ENCODE results near the gene F12. TPM values are rescaled to one million over a fixed set of nuclear protein-coding genes. Genes with fewer than 3 reads are reported as not detected.
A peak's percentile ranks its signal among the peaks of the same experiment; 100 is the strongest.
"Not testable (repeated sequence)": the region's sequence is repeated elsewhere in the genome, so short reads cannot be mapped to it uniquely, and the experiment has no call there.

Gene F12
- total and polyA plus RNA-seq, 2 donors (not counting 1 experiment from before 2014, with no cell fraction given), result 0.10 to 0.50 TPM

DNA sequence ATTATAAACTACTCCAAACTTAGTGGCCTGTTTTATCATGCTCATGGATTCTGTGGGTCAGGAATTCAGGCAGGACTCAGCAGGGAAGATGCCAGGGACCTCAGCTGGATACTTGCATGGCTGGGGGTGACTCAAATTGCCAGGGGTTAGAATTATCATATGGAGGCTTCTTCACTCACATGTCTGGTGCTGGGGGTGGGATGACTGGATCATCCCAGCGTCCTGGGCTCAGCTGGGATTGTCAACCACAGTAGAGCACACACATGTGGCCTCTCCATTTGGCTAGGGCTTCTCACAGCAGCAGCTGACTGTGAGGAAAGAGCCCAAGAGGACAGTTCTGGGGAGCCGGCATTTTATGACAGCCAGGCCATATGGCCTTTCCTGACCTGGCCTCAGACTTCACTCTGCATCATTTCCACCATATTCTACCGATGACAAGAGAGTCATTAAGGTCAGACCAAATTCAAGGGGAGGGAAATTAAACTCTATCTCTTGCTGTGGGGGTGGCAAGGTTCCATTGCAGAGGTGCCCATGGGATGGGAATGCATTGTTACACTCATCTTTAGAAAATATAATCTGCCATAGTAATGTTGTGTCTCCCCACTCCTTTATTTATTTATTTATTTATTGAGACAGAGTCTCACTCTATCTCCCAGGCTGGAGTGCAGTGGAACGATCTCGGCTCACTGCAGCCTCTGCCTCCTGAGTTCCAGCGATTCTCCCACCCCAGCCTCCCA lies 11.9 kb upstream of the F12 start:
- Histone ChIP-seq H3K9ac (ENCODE audit: insufficient read depth, low read length) (no peak overlapping the region), H3K27ac (ENCODE audit: insufficient read depth, low read length) (no peak overlapping the region), H3K79me2 (ENCODE audit: control insufficient read depth, insufficient read depth, low read length) (no peaks in the 10 kb centered on the region), H2AFZ (ENCODE audit: low read length) (no peak overlapping the region), H3K4me3 (replicated peaks in 1 of 4; ENCODE audit: control extremely low read depth in 1 of 4, insufficient read depth in 1 of 4, low read depth in 3 of 4, low read length in 4 of 4) (no peak overlapping the region), H4K20me1 (ENCODE audit: control insufficient read depth, extremely low read depth, insufficient read depth, low read length) (no peaks in the 10 kb centered on the region), H3K36me3 (ENCODE audit: control insufficient read depth, insufficient read depth, low read length) (no peaks in the 10 kb centered on the region), H3K4me2 (ENCODE audit: extremely low read depth, insufficient read depth, low read length) (no peak overlapping the region), H3K27me3 (ENCODE audit: control insufficient read depth, insufficient read depth, low read length) (no peaks in the 10 kb centered on the region), H3K4me1 (ENCODE audit: control insufficient read depth, extremely low read depth, insufficient read depth, low read length) (peaks cover 4% of the 10 kb centered on the region), H3K9me3 (ENCODE audit: control insufficient read depth, insufficient read depth, low read depth, low read length) (no peaks in the 10 kb centered on the region)
- no peak for TF ChIP-seq EZH2 (IDR thresholded peaks at IDR 0.05; ENCODE audit: low read length, missing control alignments)
- TF ChIP-seq, protein P1, sequence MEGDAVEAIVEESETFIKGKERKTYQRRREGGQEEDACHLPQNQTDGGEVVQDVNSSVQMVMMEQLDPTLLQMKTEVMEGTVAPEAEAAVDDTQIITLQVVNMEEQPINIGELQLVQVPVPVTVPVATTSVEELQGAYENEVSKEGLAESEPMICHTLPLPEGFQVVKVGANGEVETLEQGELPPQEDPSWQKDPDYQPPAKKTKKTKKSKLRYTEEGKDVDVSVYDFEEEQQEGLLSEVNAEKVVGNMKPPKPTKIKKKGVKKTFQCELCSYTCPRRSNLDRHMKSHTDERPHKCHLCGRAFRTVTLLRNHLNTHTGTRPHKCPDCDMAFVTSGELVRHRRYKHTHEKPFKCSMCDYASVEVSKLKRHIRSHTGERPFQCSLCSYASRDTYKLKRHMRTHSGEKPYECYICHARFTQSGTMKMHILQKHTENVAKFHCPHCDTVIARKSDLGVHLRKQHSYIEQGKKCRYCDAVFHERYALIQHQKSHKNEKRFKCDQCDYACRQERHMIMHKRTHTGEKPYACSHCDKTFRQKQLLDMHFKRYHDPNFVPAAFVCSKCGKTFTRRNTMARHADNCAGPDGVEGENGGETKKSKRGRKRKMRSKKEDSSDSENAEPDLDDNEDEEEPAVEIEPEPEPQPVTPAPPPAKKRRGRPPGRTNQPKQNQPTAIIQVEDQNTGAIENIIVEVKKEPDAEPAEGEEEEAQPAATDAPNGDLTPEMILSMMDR (conservative IDR thresholded peaks at IDR 0.05 in 1 of 2, IDR thresholded peaks at IDR 0.05 in 1 of 2; ENCODE audit: low read depth in 1 of 2, low read length in 2 of 2), result no peak
- DNase-seq (ENCODE audit: low read depth in 2 of 2), result no peak

DNA sequence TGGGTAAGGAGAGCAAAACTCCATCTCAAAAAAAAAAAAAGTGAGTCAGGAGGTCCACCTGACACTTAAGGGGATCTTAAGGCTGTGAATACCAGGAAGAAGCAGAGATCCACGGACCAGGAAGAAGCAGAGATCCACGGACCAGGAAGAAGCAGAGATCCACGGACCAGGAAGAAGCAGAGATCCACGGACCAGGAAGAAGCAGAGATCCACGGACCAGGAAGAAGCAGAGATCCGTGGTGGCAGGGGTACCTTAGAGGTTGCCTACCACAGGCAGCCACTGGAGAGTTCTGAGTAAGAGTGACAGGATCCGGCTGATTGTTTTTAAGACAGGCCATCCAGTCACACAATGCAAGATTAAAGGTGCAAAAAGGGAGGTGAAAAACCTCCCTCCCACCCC lies 11.1 kb upstream of the F12 start:
- H3K79me2 ChIP-seq (ENCODE audit: control insufficient read depth, insufficient read depth, low read length); H3K4me2 ChIP-seq (ENCODE audit: extremely low read depth, insufficient read depth, low read length); H3K4me1 ChIP-seq (ENCODE audit: control insufficient read depth, extremely low read depth, insufficient read depth, low read length); H4K20me1 ChIP-seq (ENCODE audit: control insufficient read depth, extremely low read depth, insufficient read depth, low read length); H3K9ac ChIP-seq (ENCODE audit: insufficient read depth, low read length); H3K4me3 ChIP-seq (replicated peaks in 1 of 4; ENCODE audit: control extremely low read depth in 1 of 4, insufficient read depth in 1 of 4, low read depth in 3 of 4, low read length in 4 of 4); H3K9me3 ChIP-seq (ENCODE audit: control insufficient read depth, insufficient read depth, low read depth, low read length); H2AFZ ChIP-seq (ENCODE audit: low read length); H3K27me3 ChIP-seq (ENCODE audit: control insufficient read depth, insufficient read depth, low read length); H3K27ac ChIP-seq (ENCODE audit: insufficient read depth, low read length); DNase-seq (ENCODE audit: low read depth in 2 of 2); H3K36me3 ChIP-seq (ENCODE audit: control insufficient read depth, insufficient read depth, low read length): not testable (repeated sequence)

DNA sequence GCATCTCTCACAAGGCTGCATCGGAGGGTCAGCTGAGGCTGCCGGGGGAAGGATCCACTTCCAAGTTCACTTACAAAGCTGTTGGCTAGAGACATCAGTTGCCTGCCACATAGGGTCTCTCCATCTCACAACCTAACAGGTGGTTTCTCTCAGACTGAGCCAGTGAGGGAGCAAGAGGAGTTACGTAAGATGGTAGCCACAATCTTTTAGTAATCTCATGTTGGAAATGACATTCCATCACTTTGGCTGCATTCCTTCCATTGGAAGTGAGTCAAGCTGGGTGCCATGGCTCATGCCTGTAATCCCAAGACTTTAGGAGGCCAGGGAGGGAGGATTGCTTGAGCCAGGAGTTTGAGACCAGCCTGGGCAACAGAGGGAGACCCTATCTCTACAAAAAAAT lies 9.7 kb upstream of the F12 start:
- Histone ChIP-seq H3K4me2 (ENCODE audit: extremely low read depth, insufficient read depth, low read length) (no peak overlapping the region), H3K9ac (ENCODE audit: insufficient read depth, low read length) (no peak overlapping the region), H3K36me3 (ENCODE audit: control insufficient read depth, insufficient read depth, low read length) (no peaks in the 10 kb centered on the region), H2AFZ (ENCODE audit: low read length) (no peak overlapping the region), H3K4me3 (replicated peaks in 1 of 4; ENCODE audit: control extremely low read depth in 1 of 4, insufficient read depth in 1 of 4, low read depth in 3 of 4, low read length in 4 of 4) (no peak overlapping the region), H4K20me1 (ENCODE audit: control insufficient read depth, extremely low read depth, insufficient read depth, low read length) (no peaks in the 10 kb centered on the region), H3K27me3 (ENCODE audit: control insufficient read depth, insufficient read depth, low read length) (peaks cover 2% of the 10 kb centered on the region), H3K79me2 (ENCODE audit: control insufficient read depth, insufficient read depth, low read length) (no peaks in the 10 kb centered on the region), H3K27ac (ENCODE audit: insufficient read depth, low read length) (no peak overlapping the region), H3K9me3 (ENCODE audit: control insufficient read depth, insufficient read depth, low read depth, low read length) (no peaks in the 10 kb centered on the region), H3K4me1 (ENCODE audit: control insufficient read depth, extremely low read depth, insufficient read depth, low read length) (no peaks in the 10 kb centered on the region)
- DNase-seq (ENCODE audit: low read depth in 2 of 2), result peak; percentile 37 to 89
- TF ChIP-seq EZH2 (IDR thresholded peaks at IDR 0.05; ENCODE audit: low read length, missing control alignments), result no peak
- TF ChIP-seq, protein P1 (conservative IDR thresholded peaks at IDR 0.05 in 1 of 2, IDR thresholded peaks at IDR 0.05 in 1 of 2; ENCODE audit: low read depth in 1 of 2, low read length in 2 of 2), result no peak

DNA sequence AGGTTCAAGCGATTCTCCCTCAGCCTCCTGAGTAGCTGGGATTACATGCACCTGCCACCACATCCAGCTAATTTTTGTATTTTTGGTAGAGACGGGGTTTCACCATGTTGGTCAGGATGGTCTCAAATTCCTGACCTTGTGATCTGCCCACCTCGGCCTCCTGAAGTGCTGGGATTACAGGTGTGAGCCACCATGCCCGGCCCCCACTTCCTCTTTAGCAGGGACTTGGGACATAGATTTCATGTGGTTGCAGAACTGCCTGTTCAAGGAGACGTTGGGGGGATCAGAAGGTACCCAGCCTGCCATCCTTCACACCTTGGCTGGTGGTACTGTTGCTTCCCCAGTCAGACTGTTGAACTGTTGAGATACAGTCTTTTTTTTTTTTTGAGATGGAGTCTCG lies 7.7 kb upstream of the F12 start:
- not testable (repeated sequence) for H3K79me2 ChIP-seq (ENCODE audit: control insufficient read depth, insufficient read depth, low read length); H3K4me3 ChIP-seq (replicated peaks in 1 of 4; ENCODE audit: control extremely low read depth in 1 of 4, insufficient read depth in 1 of 4, low read depth in 3 of 4, low read length in 4 of 4); H3K4me2 ChIP-seq (ENCODE audit: extremely low read depth, insufficient read depth, low read length); H3K9me3 ChIP-seq (ENCODE audit: control insufficient read depth, insufficient read depth, low read depth, low read length); H3K4me1 ChIP-seq (ENCODE audit: control insufficient read depth, extremely low read depth, insufficient read depth, low read length); H4K20me1 ChIP-seq (ENCODE audit: control insufficient read depth, extremely low read depth, insufficient read depth, low read length); H3K27ac ChIP-seq (ENCODE audit: insufficient read depth, low read length); H3K36me3 ChIP-seq (ENCODE audit: control insufficient read depth, insufficient read depth, low read length); H2AFZ ChIP-seq (ENCODE audit: low read length); H3K9ac ChIP-seq (ENCODE audit: insufficient read depth, low read length); DNase-seq (ENCODE audit: low read depth in 2 of 2); H3K27me3 ChIP-seq (ENCODE audit: control insufficient read depth, insufficient read depth, low read length)

Data from fibroblast of lung (primary cell).